Astrocyte (in vitro differentiated cells and primary cell): ENCODE results near the gene EN1. TPM values are rescaled to one million over a fixed set of nuclear protein-coding genes. Genes with fewer than 3 reads are reported as not detected.

Experiments
- DNase-seq: peaks from one replicate; pipeline ENCODE4 v3.0.0-alpha.2; 2010; ENCODE audit warnings: low read depth
- FAIRE-seq: peaks from 2 replicates; lab custom pipeline; 2011; peaks lifted over from hg19 to GRCh38; lab: Jason Lieb, UNC
- H2AFZ ChIP-seq: 2 replicates; pipeline ENCODE4 v1.6.0; 2012; ENCODE audit warnings: low read depth, low read length, inconsistent platforms
- H3K27ac ChIP-seq: 2 replicates; pipeline ENCODE4 v1.5.1; 2011; ENCODE audit warnings: low read depth, low read length, inconsistent platforms
- H3K27me3 ChIP-seq: 2 replicates; pipeline ENCODE4 v1.6.0; 2011; ENCODE audit warnings: low read length, inconsistent platforms; ENCODE audit not compliant: insufficient read depth
- H3K36me3 ChIP-seq: 2 replicates; pipeline ENCODE4 v1.5.1; 2011; ENCODE audit warnings: low read length, inconsistent platforms; ENCODE audit not compliant: insufficient read depth
- H3K4me1 ChIP-seq: 2 replicates; pipeline ENCODE4 v1.5.1; 2011; ENCODE audit warnings: low read length, inconsistent platforms; ENCODE audit not compliant: insufficient read depth
- H3K4me2 ChIP-seq: 2 replicates; pipeline ENCODE4 v1.6.0; 2012; ENCODE audit warnings: low read length, inconsistent platforms
- H3K4me3 ChIP-seq: 2 replicates; pipeline ENCODE4 v1.5.1; 2011; ENCODE audit warnings: low read depth, mild to moderate bottlenecking, low read length, inconsistent platforms; ENCODE audit not compliant: insufficient read depth
- H3K79me2 ChIP-seq: 2 replicates; pipeline ENCODE4 v1.6.0; 2012; ENCODE audit warnings: mild to moderate bottlenecking, low read length, inconsistent platforms; ENCODE audit not compliant: insufficient read depth
- H3K9ac ChIP-seq: 2 replicates; pipeline ENCODE4 v1.6.0; 2012; ENCODE audit warnings: mild to moderate bottlenecking, low read length, inconsistent platforms
- H3K9me3 ChIP-seq: 2 replicates; pipeline ENCODE4 v1.5.1; 2012; ENCODE audit warnings: low read depth, mild to moderate bottlenecking, low read length, inconsistent platforms; ENCODE audit not compliant: insufficient read depth
- H4K20me1 ChIP-seq: 2 replicates; pipeline ENCODE4 v1.6.0; 2012; ENCODE audit warnings: low read length, inconsistent platforms; ENCODE audit not compliant: insufficient read depth
- H3K27ac Mint-ChIP-seq: one replicate; pipeline ENCODE4 v1.8.0; 2021; ENCODE audit warnings: mild to moderate bottlenecking, mixed read lengths; ENCODE audit not compliant: unreplicated experiment
- H3K27me3 Mint-ChIP-seq: one replicate; pipeline ENCODE4 v1.8.0; 2021; ENCODE audit warnings: low read depth, mixed read lengths; ENCODE audit not compliant: unreplicated experiment
- H3K36me3 Mint-ChIP-seq: one replicate; pipeline ENCODE4 v1.8.0; 2021; ENCODE audit warnings: low read depth, mixed read lengths; ENCODE audit not compliant: unreplicated experiment
- H3K4me1 Mint-ChIP-seq: one replicate; pipeline ENCODE4 v1.8.0; 2021; ENCODE audit warnings: low read depth, mixed read lengths; ENCODE audit not compliant: unreplicated experiment
- H3K4me3 Mint-ChIP-seq: one replicate; pipeline ENCODE4 v1.8.0; 2021; ENCODE audit warnings: mild to moderate bottlenecking, moderate library complexity, mixed read lengths; ENCODE audit not compliant: unreplicated experiment
- H3K9me3 Mint-ChIP-seq: one replicate; pipeline ENCODE4 v1.8.0; 2021; ENCODE audit warnings: mild to moderate bottlenecking, mixed read lengths; ENCODE audit not compliant: unreplicated experiment
- CTCF ChIP-seq: IDR thresholded peaks from 2 replicates; pipeline ENCODE4 v1.5.1; 2011; ENCODE audit warnings: low read depth, mild to moderate bottlenecking, inconsistent platforms, low read length, moderate library complexity; ENCODE audit not compliant: insufficient read depth
- EZH2 ChIP-seq: IDR thresholded peaks from 2 replicates; pipeline ENCODE4 v1.6.1; 2012; ENCODE audit warnings: mild to moderate bottlenecking, low read length, inconsistent platforms; ENCODE audit not compliant: insufficient read depth
- total RNA-seq: library from RNA; stranded (reverse); gene quantifications from 2 replicates; pipeline ENCODE4 v1.2.1, GENCODE V29; 2021

EN1 gene
- total RNA-seq, 1 donor from 2014 or later, result 0.09 TPM

- Histone ChIP-seq H3K27me3 (peaks cover 3% of the 10 kb centered on the region), H4K20me1 (no peaks in the 10 kb centered on the region), H3K4me1 (no peaks in the 10 kb centered on the region), H2AFZ (no peak overlapping the region), H3K9me3 (no peaks in the 10 kb centered on the region), H3K4me2 (no peak overlapping the region), H3K4me3 (no peak overlapping the region), H3K9ac (no peak overlapping the region), H3K79me2 (no peaks in the 10 kb centered on the region), H3K36me3 (no peaks in the 10 kb centered on the region), H3K27ac (no peak overlapping the region)
- Mint-ChIP-seq H3K27me3 (peaks cover 18% of the 10 kb centered on the region), H3K9me3 (no peaks in the 10 kb centered on the region), H3K27ac (no peak overlapping the region), H3K4me3 (no peak overlapping the region), H3K36me3 (no peaks in the 10 kb centered on the region), H3K4me1 (peaks cover 15% of the 10 kb centered on the region)
- DNase-seq (peak; percentile 40), FAIRE-seq (no peak)
- TF ChIP-seq CTCF (no peak), EZH2 (no peak)
Observed at GRCh38 chr2:118803012-118803411, 44.4 kb downstream of the EN1 start.

- no peak for FAIRE-seq
- Histone ChIP-seq H3K9ac (no peak overlapping the region), H4K20me1 (no peaks in the 10 kb centered on the region), H3K9me3 (no peaks in the 10 kb centered on the region), H3K4me1 (no peaks in the 10 kb centered on the region), H3K27me3 (peaks cover 3% of the 10 kb centered on the region), H3K27ac (no peak overlapping the region), H3K36me3 (no peaks in the 10 kb centered on the region), H3K79me2 (no peaks in the 10 kb centered on the region), H2AFZ (no peak overlapping the region), H3K4me3 (no peak overlapping the region), H3K4me2 (no peak overlapping the region)
- TF ChIP-seq CTCF (no peak), EZH2 (no peak)
- H3K4me1 Mint-ChIP-seq, result peaks cover 15% of the 10 kb centered on the region
- H3K9me3 Mint-ChIP-seq, result no peaks in the 10 kb centered on the region
- peaks cover 10% of the 10 kb centered on the region for H3K27me3 Mint-ChIP-seq
- H3K36me3 Mint-ChIP-seq, result no peaks in the 10 kb centered on the region
- H3K4me3 Mint-ChIP-seq, result no peak overlapping the region
- no peak for DNase-seq
- H3K27ac Mint-ChIP-seq, result peak overlapping the region; percentile 36
Observed at GRCh38 chr2:118801151-118801550, 46.3 kb downstream of the EN1 start.

- peaks cover 11% of the 10 kb centered on the region for H3K27me3 Mint-ChIP-seq
- peak; percentile 47 for DNase-seq
- TF ChIP-seq CTCF, result no peak
- TF ChIP-seq EZH2, result no peak
Observed at GRCh38 chr2:118800736-118801135, 46.7 kb downstream of the EN1 start.

More at GRCh38 chr2:118800736-118801135, 46.7 kb downstream of the EN1 start:
- Histone ChIP-seq H3K9me3 (no peaks in the 10 kb centered on the region), H3K9ac (no peak overlapping the region), H2AFZ (no peak overlapping the region), H3K4me1 (no peaks in the 10 kb centered on the region), H3K79me2 (no peaks in the 10 kb centered on the region), H3K4me3 (no peak overlapping the region), H3K36me3 (no peaks in the 10 kb centered on the region), H3K27me3 (no peaks in the 10 kb centered on the region), H3K27ac (no peak overlapping the region), H3K4me2 (no peak overlapping the region), H4K20me1 (no peaks in the 10 kb centered on the region)
- FAIRE-seq, result no peak
- Mint-ChIP-seq H3K36me3 (no peaks in the 10 kb centered on the region), H3K9me3 (no peaks in the 10 kb centered on the region), H3K4me3 (no peak overlapping the region), H3K27ac (no peak overlapping the region), H3K4me1 (peaks cover 15% of the 10 kb centered on the region)
